ENCODE data around the gene PISD.
A peak's percentile ranks its signal among the peaks of the same experiment; 100 is the strongest.

Gene PISD

DNA sequence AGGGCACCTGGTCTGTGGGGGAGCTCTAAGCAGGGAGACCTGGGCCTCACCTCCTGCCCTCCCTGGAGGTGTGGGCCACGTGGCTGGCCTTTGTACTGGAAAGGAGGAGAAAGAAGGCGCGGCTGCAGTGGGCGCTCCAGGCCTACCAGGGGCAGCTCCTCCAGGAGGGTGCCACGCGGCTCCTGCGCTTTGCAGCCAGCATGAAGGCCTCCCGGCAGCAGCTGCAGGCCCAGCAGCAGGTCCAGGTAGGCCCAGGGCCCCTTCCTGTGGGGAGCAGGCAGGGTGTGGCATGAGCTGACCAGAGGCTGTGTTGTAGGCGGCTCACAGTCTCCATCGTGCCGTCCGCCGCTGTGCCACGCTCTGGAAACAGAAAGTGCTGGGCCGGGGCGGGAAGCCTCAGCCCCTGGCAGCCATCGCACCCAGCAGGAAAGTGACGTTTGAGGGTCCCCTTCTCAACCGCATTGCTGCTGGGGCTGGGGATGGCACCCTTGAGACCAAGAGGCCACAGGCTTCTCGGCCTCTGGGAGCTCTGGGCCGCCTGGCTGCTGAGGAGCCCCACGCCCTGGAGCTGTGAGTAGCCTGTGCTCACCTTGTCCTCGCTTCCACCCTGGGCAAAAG is 48.6 kb downstream of the PISD start:
- Mint-ChIP-seq H3K4me3 (no peak overlapping the region), H3K4me1 (ENCODE audit: low read depth) (peaks cover 30% of the 10 kb centered on the region), H3K36me3 (ENCODE audit: low read depth) (peaks cover 87% of the 10 kb centered on the region), H3K27ac (peak overlapping the region; percentile 88), H3K27me3 (no peaks in the 10 kb centered on the region), H3K9me3 (no peaks in the 10 kb centered on the region)
- no peak for DNase-seq

GRCh38 chr22:31612891-31613285 is 49.1 kb downstream of the PISD start:
- peaks cover 30% of the 10 kb centered on the region for H3K4me1 Mint-ChIP-seq (ENCODE audit: low read depth)
- no peak overlapping the region for H3K4me3 Mint-ChIP-seq
- no peaks in the 10 kb centered on the region for H3K27me3 Mint-ChIP-seq
- no peaks in the 10 kb centered on the region for H3K9me3 Mint-ChIP-seq
- H3K27ac Mint-ChIP-seq, result peak overlapping the region; percentile 44
- H3K36me3 Mint-ChIP-seq (ENCODE audit: low read depth), result peaks cover 87% of the 10 kb centered on the region
- no peak for DNase-seq

DNA sequence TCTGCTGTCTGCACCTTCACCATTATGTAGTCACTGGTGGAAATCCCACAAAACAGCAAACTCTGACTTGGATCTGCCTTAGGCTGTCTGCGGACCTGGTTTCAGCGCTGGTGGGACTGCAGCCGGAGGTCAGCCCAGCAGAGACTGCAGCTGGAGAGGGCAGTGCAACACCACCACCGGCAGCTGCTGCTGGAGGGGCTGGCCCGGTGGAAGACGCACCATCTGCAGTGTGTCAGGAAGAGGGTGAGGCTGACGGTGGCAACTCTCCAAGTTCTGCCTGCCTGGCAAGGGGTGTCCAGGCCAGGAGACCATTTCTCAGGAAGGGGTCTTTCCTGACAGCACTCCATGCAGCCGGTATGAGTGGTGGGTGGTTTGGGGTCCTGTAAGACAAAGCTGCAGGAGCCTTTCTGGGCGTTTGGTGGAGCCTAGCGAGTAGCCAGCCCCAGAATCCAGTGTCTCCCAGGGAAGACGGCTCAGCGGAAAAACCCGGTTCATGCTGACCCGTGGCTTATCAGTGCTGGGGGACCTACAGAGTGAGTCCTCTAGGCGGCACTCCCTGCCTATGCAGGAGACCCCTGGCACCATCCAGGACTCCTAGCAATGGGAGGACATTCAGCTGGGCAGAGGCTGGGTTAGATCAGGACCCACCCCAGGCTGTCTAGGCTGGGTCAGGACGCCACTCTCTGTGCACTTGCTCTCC is 50.8 kb downstream of the PISD start:
- Mint-ChIP-seq H3K4me1 (ENCODE audit: low read depth) (peaks cover 20% of the 10 kb centered on the region), H3K27me3 (no peaks in the 10 kb centered on the region), H3K4me3 (no peak overlapping the region), H3K27ac (peak overlapping the region; percentile 78), H3K9me3 (no peaks in the 10 kb centered on the region), H3K36me3 (ENCODE audit: low read depth) (peaks cover 85% of the 10 kb centered on the region)
- no peak for DNase-seq

GRCh38 chr22:31610611-31611010 is 51.4 kb downstream of the PISD start:
- Mint-ChIP-seq H3K9me3 (no peaks in the 10 kb centered on the region), H3K4me3 (no peak overlapping the region), H3K4me1 (ENCODE audit: low read depth) (peaks cover 14% of the 10 kb centered on the region), H3K27me3 (no peaks in the 10 kb centered on the region), H3K27ac (peak overlapping the region; percentile 62), H3K36me3 (ENCODE audit: low read depth) (peaks cover 86% of the 10 kb centered on the region)
- no peak for DNase-seq

DNA sequence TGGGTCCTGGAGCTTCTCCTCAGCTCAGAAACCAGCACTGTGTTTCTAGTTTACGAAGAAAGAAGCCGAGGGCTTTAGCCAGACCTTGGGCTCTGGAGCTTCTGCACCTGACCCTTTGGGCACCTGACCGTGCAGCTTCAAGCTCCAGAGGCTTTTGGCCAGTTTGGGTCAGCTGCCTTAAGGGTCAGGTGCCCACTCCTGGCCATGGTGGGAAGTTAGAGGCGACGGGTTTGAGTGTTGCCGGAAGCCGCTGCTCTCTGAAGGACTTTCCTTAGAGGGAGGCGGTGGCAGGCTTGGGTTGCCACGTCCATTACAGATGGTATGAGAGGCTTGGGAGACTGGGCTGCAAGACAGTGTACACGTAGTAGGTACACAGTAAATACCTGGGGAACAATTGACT is 52.3 kb downstream of the PISD start:
- Mint-ChIP-seq H3K27me3 (no peaks in the 10 kb centered on the region), H3K36me3 (ENCODE audit: low read depth) (peaks cover 88% of the 10 kb centered on the region), H3K4me1 (ENCODE audit: low read depth) (peaks cover 8% of the 10 kb centered on the region), H3K27ac (peak overlapping the region; percentile 62), H3K4me3 (no peak overlapping the region), H3K9me3 (no peaks in the 10 kb centered on the region)
- no peak for DNase-seq

DNA sequence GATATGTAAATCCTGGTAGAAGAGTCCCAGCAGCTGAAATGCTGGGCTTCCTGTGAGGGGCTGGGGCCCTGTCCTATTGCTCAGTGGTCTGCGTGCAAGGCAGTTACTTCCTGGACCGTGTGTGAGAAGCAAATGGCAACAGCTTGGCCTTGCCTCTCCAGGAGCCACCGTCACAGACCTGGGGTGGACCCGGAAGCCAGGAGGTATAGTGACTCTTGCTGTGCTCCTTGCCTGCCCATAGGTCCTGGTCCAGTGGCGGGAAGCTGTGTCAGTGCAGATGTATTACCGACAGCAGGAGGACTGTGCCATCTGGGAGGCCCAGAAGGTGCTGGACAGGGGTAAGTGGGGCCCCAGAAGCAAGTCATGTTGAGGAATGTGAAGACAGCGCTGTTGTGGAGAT is 54.3 kb downstream of the PISD start:
- Mint-ChIP-seq H3K4me1 (ENCODE audit: low read depth) (no peaks in the 10 kb centered on the region), H3K9me3 (no peaks in the 10 kb centered on the region), H3K27ac (peak overlapping the region; percentile 73), H3K27me3 (no peaks in the 10 kb centered on the region), H3K36me3 (ENCODE audit: low read depth) (peaks cover 92% of the 10 kb centered on the region), H3K4me3 (no peak overlapping the region)
- DNase-seq, result no peak

GRCh38 chr22:31605851-31606585 is 56.0 kb downstream of the PISD start:
- Mint-ChIP-seq H3K4me1 (ENCODE audit: low read depth) (no peaks in the 10 kb centered on the region), H3K36me3 (ENCODE audit: low read depth) (peaks cover 93% of the 10 kb centered on the region), H3K27me3 (no peaks in the 10 kb centered on the region), H3K27ac (peak overlapping the region; percentile 63), H3K4me3 (no peak overlapping the region), H3K9me3 (no peaks in the 10 kb centered on the region)
- DNase-seq, result no peak

DNA sequence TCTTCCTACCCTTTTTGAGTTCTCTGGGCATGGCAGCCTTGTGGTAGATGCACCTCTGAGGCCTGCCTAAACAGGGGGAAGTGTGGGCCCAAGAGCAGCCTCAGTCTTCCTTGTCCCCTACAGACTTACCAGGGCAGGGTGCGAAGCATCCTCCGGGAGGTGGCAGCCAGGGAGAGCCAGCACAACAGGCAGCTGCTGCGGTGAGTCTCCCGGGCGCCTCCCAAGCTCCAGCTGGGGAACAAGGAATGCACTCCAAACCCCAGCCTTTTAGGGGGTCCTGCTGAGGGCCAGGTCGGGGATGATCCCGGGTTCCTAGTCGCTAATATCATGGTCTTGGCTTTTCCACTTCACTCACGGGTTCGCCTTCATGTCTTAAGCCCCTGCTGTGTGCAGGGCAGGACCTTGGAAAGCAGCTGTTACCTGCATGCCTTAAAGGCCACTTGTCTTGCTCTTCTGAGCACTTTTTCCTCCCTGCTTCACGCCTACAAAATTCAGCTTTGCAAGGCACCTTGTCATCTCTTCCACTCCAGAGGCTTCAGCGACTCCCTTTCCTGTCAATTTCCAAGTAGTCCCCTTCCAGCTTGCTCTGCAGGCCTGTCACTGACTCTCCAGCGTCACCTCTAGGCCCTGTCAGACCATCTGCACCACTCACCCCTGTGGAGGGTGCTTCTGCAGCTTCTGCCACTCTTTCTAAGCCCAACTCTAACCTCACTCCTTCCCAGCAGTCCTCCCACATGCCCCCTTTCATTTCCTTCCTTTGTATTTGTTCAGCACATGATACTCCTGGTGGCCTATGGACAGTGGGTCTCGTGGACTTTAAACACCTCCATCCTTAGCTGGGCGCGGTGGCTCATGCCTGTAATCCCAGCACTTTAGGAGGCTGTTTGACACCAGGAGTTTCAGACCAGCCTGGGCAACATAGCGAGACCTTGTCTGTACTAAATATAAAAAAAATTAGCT is 57.0 kb downstream of the PISD start:
- Mint-ChIP-seq H3K9me3 (no peaks in the 10 kb centered on the region), H3K4me3 (no peak overlapping the region), H3K27me3 (no peaks in the 10 kb centered on the region), H3K27ac (peak overlapping the region; percentile 56), H3K36me3 (ENCODE audit: low read depth) (peaks cover 92% of the 10 kb centered on the region), H3K4me1 (ENCODE audit: low read depth) (no peaks in the 10 kb centered on the region)
- DNase-seq, result no peak

GRCh38 chr22:31604137-31604705 is 57.8 kb downstream of the PISD start:
- H3K36me3 Mint-ChIP-seq (ENCODE audit: low read depth), result peaks cover 86% of the 10 kb centered on the region
- H3K4me3 Mint-ChIP-seq, result no peak overlapping the region
- H3K4me1 Mint-ChIP-seq (ENCODE audit: low read depth), result no peaks in the 10 kb centered on the region
- H3K27ac Mint-ChIP-seq, result peak overlapping the region; percentile 28
- DNase-seq, result no peak
- H3K27me3 Mint-ChIP-seq, result no peaks in the 10 kb centered on the region
- no peaks in the 10 kb centered on the region for H3K9me3 Mint-ChIP-seq

DNA sequence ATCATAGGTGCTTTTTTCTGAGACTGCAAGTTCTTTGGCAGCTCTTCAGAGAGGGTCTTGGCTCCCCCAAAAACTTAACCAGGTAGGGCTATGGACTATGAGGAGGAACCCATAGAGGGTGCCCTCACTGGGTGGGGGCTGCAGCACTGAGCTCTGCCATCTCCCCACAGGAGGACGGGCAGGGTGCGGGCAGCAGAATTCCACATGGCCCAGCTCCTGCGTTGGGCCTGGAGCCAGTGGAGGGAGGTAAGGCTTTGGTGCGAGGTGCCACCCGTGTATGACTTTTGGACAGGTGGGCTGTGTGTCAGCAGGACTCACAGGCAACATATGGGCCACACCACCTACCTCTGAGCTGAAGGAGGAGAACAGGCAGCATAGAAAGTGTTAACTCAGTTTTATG is 58.4 kb downstream of the PISD start:
- H3K36me3 Mint-ChIP-seq (ENCODE audit: low read depth), result peaks cover 84% of the 10 kb centered on the region
- peak overlapping the region; percentile 1 for H3K27ac Mint-ChIP-seq

DNA sequence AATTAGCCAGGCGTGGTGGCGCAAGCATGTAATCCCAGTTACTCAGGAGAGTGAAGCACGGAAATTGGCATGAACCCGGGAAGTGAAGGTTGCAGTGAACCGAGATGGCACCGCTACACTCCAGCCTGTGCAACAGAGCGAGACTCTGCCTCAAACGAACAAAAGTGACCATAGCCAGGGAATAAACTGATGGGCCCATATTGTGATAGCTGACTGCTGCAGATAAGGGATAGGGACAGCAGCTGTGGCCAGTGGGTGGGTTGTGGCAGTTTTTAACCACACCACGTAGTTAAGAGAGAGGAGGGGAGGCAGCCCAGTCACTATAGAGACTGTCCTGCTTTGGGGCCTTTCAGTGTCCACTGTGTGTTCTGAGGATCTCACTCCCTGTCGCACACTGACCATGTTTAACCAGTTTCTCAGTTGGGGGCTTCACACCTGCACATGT is 58.9 kb downstream of the PISD start:
- Mint-ChIP-seq H3K9me3 (no peaks in the 10 kb centered on the region), H3K27me3 (no peaks in the 10 kb centered on the region)

More for the DNA sequence above, 58.4 kb downstream of the PISD start:
- Mint-ChIP-seq H3K27me3 (no peaks in the 10 kb centered on the region), H3K4me3 (no peak overlapping the region), H3K9me3 (no peaks in the 10 kb centered on the region), H3K4me1 (ENCODE audit: low read depth) (no peaks in the 10 kb centered on the region)
- DNase-seq, result no peak

GRCh38 chr22:31602259-31602952 is 59.6 kb downstream of the PISD start:
- Mint-ChIP-seq H3K9me3 (no peaks in the 10 kb centered on the region), H3K4me3 (no peak overlapping the region), H3K27me3 (no peaks in the 10 kb centered on the region), H3K4me1 (ENCODE audit: low read depth) (no peaks in the 10 kb centered on the region), H3K36me3 (ENCODE audit: low read depth) (peaks cover 79% of the 10 kb centered on the region), H3K27ac (no peak overlapping the region)
- no peak for DNase-seq

More for the DNA sequence above, 58.9 kb downstream of the PISD start:
- no peaks in the 10 kb centered on the region for H3K4me1 Mint-ChIP-seq (ENCODE audit: low read depth)
- H3K36me3 Mint-ChIP-seq (ENCODE audit: low read depth), result peaks cover 81% of the 10 kb centered on the region
- H3K27ac Mint-ChIP-seq, result peak overlapping the region; percentile 1
- DNase-seq, result no peak
- H3K4me3 Mint-ChIP-seq, result no peak overlapping the region

GRCh38 chr22:31595271-31595670 is 66.7 kb downstream of the PISD start:
- H3K27ac Mint-ChIP-seq, result peak overlapping the region; percentile 64
- H3K4me3 Mint-ChIP-seq, result no peak overlapping the region
- peaks cover 46% of the 10 kb centered on the region for H3K36me3 Mint-ChIP-seq (ENCODE audit: low read depth)
- DNase-seq, result no peak
- no peaks in the 10 kb centered on the region for H3K9me3 Mint-ChIP-seq
- no peaks in the 10 kb centered on the region for H3K4me1 Mint-ChIP-seq (ENCODE audit: low read depth)
- no peaks in the 10 kb centered on the region for H3K27me3 Mint-ChIP-seq
